Measurements from ENCODE around the gene NCOR1.
"Not testable (repeated sequence)": the region's sequence is repeated elsewhere in the genome, so short reads cannot be mapped to it uniquely, and the experiment has no call there.

NCOR1 gene

DNA sequence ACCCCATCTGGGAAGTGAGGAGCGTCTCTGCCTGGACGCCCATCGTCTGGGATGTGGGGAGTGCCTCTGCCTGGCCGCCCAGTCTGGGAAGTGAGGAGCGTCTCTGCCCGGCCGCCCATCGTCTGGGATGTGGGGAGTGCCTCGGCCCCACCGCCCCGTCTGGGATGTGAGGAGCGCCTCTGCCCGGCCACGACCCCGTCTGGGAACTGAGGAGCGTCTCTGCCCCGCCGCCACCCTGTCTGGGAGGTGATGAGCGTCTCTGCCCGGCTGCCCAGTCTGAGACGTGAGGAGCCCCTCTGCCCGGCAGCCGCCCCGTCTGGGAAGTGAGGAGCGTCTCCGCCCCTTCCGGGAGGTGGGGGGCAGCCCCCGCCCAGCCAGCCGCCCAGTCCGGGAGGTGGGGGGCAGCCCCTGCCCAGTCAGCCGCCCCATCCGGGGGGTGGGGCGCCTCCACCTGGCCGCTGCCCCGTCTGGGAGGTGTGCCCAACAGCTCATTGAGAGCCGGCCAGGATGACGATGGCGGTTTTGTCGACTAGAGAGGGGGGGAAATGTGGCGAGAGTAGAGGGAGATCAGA lies 69.9 kb downstream of the NCOR1 start:
- not testable (repeated sequence) for DNase-seq (ENCODE audit: low spot score)

DNA sequence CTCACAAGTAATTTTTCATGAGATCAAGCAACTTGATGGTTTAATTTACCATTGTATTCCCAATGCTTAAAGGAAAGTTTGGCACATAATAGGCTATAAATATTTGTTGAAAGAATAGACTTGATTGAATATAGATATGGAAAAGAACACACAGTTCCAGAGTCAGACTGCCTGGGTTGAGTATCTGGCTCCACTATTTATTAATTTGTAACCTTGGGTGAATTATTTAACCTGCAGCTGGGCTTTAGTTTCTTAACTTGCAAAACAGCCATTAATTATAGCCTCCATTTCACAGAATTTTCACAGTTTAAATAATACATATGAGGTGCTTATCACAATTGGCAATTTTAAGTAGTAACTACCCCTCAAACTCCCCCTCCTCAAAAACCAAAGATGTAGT lies 73.6 kb downstream of the NCOR1 start:
- DNase-seq (ENCODE audit: low spot score), result no peak

DNA sequence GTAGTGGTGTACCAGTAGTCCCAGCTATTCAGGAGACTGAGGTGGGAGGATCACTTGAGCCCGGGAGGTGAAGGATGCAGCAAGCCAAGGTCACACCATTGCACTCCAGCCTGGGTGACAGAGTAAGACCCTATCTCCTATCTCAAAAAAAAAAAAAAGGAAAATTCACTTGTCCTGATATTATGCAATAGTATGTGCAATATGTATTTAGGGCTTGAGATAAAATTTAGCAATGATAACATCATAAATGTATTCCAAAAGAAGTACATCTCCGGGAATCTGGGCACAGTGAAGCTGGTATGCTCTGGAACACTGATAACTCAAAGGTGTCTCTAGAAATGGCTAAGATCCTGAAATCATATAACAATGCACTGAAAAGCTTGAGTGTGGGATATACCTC lies 74.5 kb downstream of the NCOR1 start:
- DNase-seq (ENCODE audit: low spot score), result no peak

DNA sequence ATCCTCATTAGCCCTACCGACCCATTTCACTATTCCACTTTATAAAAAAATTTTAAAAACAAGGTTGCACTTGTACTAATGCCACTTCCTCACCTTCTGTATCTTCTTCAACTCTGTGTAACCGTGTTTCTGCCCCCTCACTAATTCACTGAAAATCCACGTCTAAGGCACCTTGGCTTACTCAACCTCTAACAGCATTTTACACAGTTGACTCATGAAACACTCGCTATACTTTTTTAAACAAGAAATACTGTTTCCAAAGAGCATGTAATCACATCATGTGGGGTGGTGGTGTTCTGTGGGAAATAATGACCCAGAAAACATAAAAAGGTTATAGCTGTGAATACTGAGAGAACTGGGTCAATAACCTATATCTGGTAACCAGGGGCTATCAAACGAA lies 79.9 kb downstream of the NCOR1 start:
- DNase-seq (ENCODE audit: low spot score), result no peak

DNA sequence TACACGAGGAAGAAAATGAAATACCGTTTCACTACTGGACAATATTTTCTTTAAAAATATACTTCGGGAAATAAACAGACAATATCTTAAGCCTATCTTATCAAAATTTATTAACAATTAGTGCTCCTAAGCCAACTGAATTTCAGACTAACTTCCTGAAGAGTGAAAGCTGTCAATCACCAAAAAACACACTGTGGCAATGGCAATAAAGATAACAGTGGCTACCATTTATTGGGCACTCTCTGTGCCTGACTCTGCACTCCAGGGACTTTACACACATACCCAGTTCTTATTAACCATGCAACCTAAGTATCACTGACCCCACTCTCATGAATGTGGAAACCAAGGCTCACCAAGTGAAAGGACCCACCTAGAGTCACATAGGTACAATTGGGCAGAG lies 83.7 kb downstream of the NCOR1 start:
- DNase-seq (ENCODE audit: low spot score), result no peak

DNA sequence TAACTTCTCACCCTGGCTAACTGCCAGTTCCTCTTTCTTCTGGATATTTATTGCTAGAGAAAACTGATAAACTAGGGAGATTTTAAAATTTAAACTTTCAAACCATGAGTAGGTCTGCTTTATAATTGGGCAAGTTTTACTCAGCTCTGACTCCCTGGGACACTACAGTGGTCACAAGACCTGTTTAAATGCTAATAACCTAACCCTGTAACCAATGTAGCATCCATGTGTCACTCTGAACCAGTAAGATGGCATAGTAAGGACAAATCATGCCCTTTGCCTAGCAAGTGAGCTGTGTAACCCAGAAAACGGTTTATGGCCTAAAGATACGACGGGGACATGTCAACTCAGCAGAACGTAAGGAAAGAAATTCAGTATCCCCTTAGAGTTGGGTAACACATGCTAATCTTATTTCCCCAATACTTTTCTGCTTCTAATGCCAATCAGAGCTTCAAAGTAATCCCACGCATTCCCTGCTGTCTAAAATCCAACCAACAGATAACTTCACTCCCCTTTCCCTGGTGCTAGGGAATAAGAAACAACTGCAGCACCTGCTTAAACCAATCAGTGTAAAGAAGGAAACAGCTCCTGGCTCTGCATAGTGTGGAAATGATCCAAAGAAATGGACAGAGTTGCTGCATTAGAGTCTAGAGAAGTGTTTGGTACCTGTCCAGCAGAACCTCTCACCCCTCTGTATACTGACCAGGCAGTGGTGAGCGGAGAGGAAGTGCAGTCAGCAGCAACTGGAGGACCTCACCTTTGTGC lies 85.7 kb downstream of the NCOR1 start:
- DNase-seq (ENCODE audit: low spot score), result no peak

DNA sequence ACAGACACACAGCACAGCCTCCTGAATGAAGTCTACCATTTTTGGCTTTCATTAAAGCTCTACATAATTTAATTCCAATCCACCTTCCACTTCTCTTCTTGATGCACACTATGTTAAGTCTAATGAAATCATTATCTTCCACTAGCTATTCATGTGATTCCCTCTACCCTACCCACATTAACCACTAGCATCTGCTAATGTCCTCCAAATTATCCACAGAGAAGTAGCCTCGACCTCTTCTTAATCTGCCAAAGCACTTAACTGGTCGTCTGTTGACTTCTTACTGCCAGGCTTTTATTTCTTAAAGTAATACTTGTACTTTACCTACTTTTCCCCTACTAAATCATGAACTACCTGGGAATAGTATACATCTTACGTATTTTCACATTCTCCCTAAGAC lies 91.8 kb downstream of the NCOR1 start:
- no peak for DNase-seq (ENCODE audit: low spot score)

DNA sequence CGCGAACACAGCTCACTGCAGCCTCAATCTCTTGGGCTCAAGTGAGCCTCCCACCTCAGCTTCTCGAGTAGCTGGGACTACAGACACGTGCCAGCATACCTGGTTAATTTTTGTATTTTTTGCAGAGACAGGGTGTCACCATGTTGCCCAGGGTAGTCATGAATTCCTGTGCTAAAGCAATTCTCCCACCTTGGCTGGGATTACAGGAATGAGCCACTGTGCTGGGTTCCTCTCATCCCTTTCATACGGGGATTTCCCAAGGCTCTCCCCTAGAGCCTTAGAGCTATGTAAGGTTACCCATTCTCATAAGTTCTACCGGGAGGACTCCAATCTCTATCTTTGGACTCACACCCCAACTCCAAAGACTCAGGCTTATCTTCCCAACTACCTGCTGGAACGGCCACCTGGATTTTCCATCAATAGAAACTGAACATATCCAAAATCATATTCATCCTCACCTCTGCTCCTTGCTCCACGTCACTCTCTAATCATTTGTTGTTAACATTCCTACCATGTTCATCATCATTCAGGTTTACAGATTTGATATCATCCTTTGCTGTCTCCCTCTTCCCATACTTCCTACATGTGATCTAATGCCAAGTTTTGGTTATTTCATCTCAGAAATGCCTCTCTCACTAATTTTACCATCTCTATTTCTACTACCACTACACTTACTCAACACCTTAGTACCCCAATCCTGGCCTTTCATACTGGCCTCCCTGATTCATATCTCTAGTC lies 92.5 kb downstream of the NCOR1 start:
- no peak for DNase-seq (ENCODE audit: low spot score)

DNA sequence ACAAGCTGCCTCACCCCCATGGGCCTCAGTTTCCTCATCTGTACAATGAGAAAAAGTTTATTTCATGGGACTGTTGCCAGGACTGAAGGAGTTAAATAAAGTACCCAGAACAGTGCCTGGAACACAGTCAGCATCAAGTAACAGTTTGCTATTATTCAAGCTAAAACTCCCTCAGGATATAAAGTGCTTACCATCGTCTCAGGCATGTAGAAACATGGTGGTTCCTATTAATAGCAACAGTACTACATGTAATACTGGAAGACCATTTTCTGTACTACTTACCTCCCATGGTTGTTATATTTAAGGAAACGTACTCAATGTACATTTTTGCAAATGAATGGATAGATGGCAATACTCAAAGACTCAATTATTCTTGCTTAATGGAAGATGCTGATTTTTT lies 93.4 kb downstream of the NCOR1 start:
- DNase-seq (ENCODE audit: low spot score), result no peak

DNA sequence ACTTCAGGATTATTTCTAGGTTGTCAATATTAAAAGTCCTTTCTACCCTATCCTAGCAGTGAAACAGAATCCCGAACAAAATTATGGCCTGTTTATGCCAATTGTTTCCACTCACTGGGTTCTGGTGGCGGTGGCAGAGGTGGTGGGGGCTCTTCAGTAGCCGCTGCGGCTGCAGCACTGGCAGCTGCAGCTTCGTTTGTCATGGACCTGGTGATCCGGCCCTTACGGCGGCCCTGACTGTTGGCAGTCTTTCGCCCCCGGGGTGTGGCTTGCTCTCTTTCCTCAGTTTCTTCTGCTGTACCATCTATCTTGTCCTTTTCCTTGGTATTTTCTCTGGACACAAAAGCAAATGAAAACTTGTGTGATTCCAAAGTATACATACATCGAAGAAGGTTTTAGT lies 94.4 kb downstream of the NCOR1 start:
- DNase-seq (ENCODE audit: low spot score), result no peak

DNA sequence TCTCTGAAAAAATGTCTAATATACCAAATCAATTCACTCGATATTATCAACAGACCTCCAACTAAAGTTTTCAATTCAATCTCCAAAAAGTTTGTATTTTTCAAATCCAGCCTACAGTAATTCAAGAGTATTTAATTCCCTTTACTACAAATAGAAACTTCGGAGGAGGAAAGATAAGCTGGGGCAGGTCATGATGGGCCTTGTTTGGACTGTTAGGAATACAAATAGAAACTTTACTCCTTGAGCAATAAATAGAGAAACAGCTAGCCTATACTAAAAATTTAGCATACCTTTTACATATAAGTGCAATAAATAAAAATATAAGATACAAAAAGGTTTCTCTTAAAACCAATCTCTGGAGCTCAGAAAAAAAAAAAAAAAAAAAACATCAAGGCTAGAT lies 98.2 kb downstream of the NCOR1 start:
- DNase-seq (ENCODE audit: low spot score), result no peak

DNA sequence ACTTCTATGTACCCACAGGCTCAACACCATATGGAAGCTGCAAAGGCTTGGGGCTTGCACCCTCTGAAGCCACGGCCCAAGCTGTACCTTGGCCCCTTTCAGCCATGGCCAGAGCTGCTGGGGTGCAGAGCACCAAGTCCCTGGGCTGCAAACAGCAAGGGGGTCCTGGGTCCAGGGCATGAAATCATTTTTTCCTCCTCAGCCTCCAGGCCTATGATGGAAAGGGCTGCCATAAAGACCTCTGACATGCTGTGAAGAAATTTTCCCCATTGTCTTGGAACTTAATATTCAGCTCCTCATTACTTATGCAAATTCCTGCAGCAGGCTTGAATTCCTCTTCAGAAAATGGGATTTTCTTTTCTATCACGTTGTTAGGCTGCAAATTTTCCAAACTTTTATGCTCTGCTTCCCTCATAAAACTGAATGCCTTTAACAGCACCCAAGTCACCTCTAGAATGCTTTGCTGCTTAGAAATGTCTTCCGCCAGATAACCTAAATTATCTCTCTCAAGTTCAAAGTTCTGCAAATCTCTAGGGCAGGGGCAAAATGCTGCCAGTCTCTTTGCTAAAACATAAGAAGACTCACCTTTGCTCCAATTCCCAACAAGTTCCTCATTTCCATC lies 100.1 kb downstream of the NCOR1 start:
- not testable (repeated sequence) for DNase-seq (ENCODE audit: low spot score)

DNA sequence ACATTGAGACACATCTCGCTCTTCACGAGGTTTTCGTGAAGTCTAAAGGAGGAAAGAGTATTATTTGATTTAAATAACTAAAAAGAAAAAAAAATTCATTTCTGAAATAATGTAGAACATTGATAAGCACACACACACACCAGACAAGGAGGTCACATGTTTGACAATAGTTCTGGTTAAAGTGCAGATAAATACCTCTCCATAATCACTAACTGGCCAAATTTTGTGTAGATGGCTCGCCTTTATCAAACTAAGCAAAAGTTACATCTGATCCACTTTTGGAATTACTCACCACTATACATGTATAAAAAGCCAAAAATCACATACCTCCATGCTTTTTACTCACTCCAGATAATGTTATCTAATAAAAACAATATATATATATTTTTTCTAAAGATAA lies 106.5 kb downstream of the NCOR1 start:
- no peak for DNase-seq (ENCODE audit: low spot score)

DNA sequence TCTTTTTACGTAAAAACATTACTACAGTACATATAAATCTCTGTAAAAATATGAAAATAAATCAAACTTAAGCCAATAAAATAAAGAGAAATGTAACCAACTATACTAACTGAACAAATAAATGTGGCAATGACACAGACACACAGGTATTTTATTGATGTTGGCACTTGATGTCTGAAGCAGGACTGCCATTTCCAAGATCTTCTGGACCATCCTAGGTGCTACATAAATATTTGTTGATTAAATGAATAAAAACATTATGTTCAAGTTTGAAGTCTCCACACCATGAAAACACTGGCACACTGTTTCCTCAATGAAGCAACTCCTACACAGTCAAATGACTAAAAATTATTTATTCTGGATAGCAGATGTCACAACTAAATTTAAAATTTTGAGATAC lies 106.9 kb downstream of the NCOR1 start:
- DNase-seq (ENCODE audit: low spot score), result no peak

DNA sequence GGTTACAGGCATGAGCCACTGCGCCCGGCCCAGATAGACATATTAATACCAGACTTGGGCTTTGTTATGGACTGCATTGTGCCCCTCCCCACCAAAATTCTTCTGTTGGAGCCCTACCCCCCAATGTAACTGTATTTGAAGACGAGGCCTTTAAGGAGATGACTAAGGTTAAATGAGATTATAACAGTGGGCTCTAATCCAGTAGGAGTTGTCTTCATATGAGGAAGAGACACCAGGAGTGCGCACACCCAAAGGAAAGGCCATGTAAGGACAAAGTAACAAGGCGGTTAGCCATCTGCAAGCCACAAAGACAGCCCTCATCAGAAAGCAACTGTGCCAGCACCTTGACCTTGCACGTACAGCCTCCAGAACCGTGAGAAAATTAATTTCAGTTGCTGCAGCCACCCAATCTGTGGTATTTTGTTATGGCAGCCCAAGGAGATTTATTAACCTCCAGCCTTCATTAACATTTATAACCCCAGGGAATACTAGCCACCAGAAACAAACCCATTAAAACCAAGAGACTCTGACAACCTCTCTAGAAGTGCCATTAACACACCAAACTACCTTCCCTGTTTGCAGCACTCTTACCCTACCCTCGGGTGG lies 108.1 kb downstream of the NCOR1 start:
- no peak for DNase-seq (ENCODE audit: low spot score)

DNA sequence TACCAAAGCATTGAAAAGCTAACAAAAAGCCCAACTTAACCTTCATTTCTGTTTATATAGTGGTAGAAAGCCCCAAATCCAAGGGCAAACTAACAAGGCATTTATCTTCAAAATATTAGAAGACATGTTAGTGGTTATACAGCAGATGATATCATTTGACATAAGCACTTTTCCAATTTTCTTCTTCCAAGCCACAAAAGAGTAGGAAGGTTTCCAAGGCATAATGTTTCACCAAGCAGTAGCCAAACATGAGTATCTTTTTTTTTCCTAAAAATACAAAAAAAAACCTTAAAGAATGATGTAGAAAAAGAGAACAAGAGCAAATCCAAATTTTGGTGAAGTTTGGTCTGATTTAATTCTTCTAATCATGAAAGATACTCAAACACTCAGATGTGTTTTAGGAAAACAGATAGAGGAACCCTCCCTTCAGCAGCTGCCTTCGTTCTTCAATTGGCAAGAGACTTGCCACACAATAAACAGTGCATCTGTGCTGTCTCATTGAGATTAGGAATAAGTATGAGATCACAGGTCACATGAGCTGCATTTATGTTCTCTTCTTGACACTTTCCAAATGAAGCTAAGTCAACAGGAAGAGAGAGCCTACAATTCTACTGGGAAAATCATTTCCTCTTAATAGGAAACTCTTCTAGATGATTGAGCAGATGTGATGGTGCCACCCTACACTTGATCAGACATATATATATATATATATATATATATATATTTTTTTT lies 109.0 kb downstream of the NCOR1 start:
- peak; percentile 15 for DNase-seq (ENCODE audit: low spot score)

DNA sequence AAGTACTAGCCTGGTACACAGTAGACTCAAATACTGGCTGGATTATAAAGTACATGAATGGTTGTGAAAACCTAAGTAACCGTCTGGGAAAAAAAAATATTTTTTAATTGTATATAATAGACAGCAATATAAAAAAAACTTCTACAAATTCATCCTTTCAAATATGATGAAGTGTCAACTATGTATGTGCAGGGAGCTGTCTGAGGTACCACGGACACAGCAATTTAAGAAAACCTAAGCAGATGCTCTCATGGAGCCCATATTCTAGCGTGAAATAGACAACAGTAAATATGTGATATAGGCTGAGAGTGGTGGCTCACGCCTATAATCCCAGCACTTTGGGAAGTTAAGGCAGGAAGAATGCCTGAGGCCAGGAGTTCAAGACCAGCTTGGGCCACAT lies 111.1 kb downstream of the NCOR1 start:
- no peak for DNase-seq (ENCODE audit: low spot score)

DNA sequence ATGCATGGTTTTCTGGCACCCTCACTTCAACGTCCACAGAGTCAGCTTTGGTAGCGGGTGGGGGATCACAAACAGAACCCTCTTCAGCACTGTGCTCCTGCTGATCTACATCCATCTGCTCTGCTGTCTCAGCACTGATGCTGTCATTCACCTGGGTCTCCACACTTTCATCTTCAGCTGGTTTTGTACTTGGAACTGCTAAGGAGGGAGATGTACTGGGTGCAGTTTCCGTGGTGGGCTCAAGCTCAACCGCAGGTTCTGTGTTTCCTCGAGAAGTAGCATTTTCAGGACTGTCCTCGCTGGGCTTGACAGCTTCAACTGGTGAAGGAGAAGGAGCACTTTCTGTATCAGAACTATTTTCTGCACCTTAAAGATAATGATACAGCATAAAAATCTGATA lies 113.9 kb downstream of the NCOR1 start:
- no peak for DNase-seq (ENCODE audit: low spot score)

DNA sequence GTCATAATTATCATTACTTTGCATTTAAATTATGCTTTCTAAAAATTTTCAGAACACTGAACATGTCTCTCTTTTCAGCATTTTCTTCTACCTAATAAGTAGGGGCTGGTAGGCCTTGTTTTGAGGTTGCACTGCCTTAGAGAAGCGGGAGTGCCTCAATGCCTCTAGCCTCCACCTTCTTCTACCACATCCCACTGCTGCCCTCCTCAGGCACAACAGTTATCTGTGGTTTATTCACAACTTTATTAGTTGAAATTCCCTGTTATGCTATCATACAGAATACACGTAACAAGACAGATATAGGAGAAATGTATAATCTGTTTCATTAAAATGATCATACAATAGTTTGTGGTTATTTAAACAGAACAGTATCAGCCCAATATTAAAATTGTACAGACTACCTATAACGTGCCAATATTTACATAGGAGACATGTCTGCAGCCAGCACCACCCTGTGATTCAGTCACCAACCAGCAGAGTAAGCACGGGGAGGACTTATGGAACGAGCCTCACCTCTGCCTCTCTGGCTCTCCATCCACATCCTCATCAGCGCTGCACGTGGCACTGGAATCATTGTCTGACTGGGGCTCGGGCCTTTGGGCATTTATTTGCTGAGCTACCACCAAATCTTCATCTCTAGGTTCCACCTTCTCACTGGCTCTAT lies 114.5 kb downstream of the NCOR1 start:
- no peak for DNase-seq (ENCODE audit: low spot score)

DNA sequence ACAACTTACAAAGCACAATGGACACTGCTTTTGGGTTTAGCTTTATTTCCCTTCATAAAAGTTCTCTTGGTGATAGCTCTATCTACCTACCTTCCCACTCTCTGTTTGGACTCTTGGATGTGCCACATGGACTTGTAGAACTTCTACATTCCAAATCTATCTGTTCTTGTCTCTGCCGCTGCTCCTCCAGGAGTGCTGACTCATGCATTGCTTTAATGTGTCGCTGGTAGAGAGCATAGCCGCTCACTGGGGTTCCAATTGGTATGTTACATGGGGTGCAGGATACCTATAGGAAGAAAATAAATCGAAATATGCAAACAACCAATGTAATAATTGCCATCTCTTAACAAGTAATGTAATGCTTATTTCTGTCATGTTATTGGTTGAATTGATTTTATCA lies 123.6 kb downstream of the NCOR1 start:
- DNase-seq (ENCODE audit: low spot score), result no peak

DNA sequence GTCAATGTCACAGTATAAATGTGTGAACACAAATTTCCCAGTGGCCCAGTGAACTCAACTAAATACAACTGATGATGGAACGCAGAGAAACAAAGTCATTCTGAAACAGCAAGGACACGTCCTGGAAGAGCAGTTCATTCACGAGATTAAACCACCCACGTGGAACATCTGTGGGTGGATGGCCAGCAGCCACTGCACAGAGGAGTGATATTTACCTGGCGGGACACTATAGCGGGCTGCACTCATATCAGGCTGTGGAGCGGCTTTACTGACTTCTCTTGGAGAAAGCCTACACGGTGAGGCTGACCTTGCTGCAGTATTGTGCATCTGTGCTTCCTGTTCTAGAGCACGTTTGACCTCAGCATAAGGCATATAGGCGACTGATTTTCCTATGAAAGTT lies 128.4 kb downstream of the NCOR1 start:
- no peak for DNase-seq (ENCODE audit: low spot score)

All from hematopoietic multipotent progenitor cell treated with erythropoietin and hydrocortisone succinate and interleukin-3 and kit ligand, for 15 days (in vitro differentiated cells).